22Rv1 (cell line): ENCODE results near the gene FGF21.
"Not testable (repeated sequence)": the region's sequence is repeated elsewhere in the genome, so short reads cannot be mapped to it uniquely, and the experiment has no call there.

Source experiments
- H3K27ac ChIP-seq: fragments of 450-650 bp; 2 replicates; pipeline ENCODE4 v1.5.1; 2017
- ZFX ChIP-seq: fragments of 450-650 bp; IDR thresholded peaks from 2 replicates; pipeline ENCODE4 v1.6.1; 2017; ENCODE audit warnings: antibody characterized with exemption, borderline replicate concordance
- TF ChIP-seq, protein P1 (sequence below): fragments of 450-650 bp; IDR thresholded peaks from 2 replicates; pipeline ENCODE4 v1.5.1; 2017; ENCODE audit warnings: mild to moderate bottlenecking

FGF21 gene

DNA sequence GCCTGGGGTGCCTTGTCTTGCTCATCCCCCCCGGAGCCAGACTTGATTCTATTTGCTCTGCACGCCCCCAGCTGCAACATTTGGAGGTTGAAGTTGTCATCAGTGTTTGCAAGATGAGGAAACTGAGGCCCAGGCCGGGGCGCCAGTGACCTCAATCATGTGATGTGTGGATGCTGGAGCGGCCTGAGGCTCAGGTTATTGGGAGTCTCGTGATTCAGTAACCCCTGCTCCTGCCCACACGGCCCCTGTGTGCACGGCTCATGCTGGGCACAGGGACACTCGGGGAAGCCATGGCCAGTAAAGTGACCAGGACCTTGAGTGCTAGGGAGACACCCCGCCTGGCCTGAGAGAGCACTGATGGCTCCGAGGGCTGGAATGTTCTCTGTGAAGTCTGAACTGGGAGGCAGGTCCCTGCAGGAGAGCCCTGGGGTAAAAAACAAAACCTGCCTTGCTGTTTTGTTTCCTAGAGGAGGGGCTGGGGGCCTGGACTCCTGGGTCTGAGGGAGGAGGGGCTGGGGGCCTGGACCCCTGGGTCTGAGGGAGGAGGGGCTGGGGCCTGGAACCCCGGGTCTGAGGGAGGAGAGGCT lies 1.9 kb downstream of the FGF21 start:
- no peak overlapping the region for H3K27ac ChIP-seq
- TF ChIP-seq, protein P1, sequence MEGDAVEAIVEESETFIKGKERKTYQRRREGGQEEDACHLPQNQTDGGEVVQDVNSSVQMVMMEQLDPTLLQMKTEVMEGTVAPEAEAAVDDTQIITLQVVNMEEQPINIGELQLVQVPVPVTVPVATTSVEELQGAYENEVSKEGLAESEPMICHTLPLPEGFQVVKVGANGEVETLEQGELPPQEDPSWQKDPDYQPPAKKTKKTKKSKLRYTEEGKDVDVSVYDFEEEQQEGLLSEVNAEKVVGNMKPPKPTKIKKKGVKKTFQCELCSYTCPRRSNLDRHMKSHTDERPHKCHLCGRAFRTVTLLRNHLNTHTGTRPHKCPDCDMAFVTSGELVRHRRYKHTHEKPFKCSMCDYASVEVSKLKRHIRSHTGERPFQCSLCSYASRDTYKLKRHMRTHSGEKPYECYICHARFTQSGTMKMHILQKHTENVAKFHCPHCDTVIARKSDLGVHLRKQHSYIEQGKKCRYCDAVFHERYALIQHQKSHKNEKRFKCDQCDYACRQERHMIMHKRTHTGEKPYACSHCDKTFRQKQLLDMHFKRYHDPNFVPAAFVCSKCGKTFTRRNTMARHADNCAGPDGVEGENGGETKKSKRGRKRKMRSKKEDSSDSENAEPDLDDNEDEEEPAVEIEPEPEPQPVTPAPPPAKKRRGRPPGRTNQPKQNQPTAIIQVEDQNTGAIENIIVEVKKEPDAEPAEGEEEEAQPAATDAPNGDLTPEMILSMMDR, result no peak
- TF ChIP-seq ZFX, result no peak

DNA sequence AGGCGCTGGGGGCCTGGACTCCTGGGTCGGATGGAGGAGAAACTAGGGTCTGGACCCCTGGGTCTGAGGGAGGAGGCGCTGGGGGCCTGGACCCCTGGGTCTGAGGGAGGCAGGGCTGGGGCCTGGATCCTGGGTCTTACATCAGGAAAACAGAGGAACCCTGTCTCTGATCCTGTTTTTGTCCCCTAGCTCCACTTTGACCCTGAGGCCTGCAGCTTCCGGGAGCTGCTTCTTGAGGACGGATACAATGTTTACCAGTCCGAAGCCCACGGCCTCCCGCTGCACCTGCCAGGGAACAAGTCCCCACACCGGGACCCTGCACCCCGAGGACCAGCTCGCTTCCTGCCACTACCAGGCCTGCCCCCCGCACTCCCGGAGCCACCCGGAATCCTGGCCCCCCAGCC lies 2.4 kb downstream of the FGF21 start:
- no peak overlapping the region for H3K27ac ChIP-seq

DNA sequence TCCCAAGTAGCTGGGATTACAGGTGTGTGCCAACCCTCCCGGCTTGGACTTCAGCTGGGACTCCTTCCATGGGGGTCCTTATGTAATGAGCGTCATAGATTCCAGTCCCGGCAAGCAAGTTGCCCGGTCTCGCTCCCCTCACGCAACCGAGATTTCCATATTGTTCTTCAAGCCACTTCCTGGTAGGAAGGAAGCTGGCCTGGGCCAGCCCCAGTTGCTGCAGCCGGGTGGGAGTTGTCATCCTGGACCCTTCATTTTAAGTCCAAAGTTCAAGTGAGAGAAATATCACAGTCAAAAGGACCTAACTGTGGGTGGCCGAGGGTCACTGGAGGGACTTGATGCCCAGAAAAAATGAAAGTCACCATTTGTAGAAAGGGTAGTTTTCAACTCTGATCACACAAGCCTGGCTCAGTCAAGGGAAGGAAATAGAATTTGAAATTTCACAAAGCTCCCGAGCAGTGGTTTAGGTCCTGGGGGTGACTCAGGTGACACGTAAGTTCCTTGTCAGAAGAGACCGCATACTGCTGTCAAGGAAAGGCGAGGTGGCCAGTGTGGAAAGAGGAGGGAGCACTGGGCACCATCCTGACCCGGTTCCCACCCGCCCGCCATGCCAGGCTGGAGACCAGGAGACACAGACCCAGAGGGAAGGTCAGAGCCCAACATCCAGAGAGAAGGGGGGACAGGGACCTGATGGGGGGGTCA lies 5.3 kb downstream of the FGF21 start:
- no peak overlapping the region for H3K27ac ChIP-seq
- TF ChIP-seq, protein P1, result no peak
- no peak for TF ChIP-seq ZFX

More for the DNA sequence above, 2.4 kb downstream of the FGF21 start:
- TF ChIP-seq, protein P1, result no peak
- no peak for TF ChIP-seq ZFX

DNA sequence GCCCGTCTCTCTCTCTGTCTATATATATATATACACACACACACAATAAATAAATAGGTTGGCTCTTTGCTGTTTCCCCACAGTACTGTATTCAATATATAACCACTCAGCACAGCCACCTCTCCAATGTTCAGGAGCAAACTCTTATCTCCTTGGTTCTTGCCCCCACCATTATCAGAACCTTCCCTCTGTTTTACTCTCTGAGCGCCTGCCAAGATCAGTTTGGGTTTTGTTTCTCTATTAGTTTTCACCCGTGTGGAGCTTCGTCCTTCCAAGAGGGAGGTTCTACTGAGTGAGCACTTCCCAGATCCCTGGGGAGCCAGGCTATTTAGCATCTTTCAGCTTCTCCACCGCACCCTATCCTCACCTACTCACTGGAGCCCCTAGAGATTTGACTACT lies 10.5 kb downstream of the FGF21 start:
- H3K27ac ChIP-seq, result not testable (repeated sequence)

DNA sequence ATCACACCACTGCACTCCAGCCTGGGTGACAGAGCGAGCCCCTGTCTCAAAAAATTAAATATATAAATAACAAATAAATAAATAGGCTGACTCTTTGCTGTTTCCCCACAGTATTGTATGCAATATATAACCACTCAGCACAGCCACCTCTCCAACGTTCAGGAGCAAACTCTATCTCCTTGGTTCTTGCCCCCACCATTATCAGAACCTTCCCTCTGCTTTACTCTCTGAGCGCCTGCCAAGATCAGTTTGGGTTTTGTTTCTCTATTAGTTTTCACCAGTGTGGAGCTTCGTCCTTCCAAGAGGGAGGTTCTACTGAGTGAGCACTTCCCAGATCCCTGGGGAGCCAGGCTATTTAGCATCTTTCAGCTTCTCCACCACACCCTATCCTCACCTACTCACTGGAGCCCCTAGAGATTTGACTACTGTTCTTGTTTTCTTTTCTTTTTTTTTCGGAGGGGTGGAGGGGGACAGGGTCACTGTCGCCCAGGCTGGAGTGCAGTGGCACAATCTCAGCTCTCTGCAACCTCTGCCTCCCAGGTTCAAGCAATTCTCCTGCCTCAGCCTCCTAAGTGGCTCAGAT lies 12.9 kb downstream of the FGF21 start:
- not testable (repeated sequence) for H3K27ac ChIP-seq

DNA sequence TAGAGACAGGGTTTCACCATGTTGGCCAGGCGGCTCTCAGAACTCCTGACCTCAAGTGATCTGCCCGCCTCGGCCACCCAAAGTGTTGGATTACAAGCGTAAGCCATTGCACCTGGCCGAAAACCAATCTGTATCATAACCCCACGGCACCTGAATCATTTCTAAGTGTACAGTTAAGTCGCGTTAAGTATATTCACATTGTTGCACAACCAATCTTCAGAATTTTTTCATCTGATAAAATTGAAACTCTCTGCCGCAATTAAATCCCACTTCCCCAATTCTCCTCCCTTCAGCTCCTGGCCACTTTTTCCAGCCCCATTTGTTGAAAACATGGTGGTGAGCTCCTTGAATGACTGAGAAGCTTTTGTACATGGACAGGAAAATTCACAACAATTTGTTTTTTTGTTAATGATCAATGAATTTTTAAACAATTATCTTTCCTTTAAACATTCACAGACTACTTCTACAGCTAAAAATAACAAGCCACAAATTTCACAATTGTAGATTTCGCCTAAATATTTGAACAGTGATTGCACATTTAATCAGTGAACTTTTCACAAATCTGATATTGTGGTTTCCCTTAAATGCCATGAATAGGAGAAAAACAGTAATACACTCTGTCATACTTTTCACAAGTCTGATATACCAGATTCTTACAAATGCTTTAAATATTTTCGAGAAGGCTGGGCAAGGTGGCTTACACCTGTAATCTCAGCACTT lies 13.8 kb downstream of the FGF21 start:
- TF ChIP-seq ZFX, result no peak
- TF ChIP-seq, protein P1, result no peak
- no peak overlapping the region for H3K27ac ChIP-seq

DNA sequence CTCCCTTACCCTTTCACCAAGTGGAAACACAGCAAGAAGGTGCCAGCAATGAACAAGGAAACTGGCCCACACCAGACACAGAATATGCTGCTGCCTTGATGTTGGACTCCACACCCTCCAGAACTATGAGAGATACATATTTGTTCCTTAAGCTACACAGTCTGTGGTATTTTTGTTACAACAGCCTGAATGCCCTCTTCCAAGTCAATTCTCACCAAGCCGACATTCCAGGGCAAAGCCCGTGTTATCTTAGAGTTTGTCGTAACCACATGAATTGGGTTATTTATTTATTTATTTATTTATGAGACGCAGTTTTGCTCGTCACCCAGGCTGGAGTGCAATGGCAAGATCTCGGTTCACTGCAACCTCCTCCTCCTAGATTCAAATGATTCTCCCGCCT lies 14.9 kb downstream of the FGF21 start:
- no peak for TF ChIP-seq ZFX
- TF ChIP-seq, protein P1, result no peak
- no peak overlapping the region for H3K27ac ChIP-seq

DNA sequence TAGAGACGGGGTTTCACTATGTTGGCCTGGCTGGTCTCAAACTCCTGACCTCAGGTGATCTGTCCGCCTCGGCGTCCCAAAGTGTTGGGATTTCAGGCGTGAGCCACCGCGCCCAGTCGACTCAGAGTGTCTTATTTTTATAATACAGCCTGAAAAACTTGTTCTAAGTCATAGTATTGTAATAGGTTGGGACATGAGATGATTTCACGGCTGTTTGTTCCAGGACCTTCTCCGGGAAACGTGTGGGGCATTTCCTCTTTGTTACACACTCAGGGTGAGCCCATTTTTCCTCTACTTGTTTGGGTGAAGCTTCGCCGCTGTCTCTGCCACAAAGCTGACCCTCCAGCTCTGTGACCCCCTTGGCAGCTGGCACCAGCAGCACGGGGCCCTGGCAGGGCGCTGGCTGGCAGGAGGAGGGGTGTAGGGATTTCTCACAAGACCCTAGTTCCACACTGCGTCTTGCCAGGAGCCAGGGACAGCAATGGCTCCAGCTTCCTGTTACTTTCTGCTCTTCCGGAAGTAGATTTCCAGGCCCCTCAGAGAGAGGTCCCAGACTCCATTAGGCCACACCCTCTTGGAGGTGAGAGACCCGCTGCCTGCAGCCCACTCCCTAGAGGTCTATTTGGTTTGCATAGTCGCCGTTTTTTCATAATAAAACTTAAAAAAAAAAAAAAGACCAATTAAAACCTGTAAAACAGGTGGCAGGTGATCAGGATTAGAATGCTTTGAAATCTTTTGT lies 15.6 kb downstream of the FGF21 start:
- TF ChIP-seq ZFX, result no peak
- TF ChIP-seq, protein P1, result no peak
- H3K27ac ChIP-seq, result no peak overlapping the region
